Measurements from ENCODE around the gene ZNF792.

DNA sequence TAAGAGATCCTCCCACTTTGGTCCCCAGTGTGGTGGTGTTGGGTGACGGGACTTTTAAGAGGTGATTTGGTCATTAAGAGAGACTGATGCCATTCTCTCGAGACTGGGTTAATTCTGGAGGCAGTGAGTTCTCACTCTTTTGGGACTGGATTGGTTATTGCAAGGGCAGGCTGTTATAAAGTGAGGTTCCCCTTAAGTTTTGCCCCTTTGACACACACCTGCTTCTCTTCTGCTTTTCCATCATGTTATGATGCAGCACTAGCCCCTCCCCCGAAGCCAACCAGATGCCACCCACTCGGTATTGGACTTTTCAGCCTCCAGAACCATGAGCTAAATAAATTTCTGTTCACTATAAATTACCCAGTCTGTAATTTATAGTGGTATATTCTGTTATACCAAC lies 19.8 kb upstream of the ZNF792 start:
- no peak for TF ChIP-seq CTCF (IDR thresholded peaks at IDR 0.05)
- no peak for TF ChIP-seq POLR2A (IDR thresholded peaks at IDR 0.05)

Data from thyroid gland (tissue), 4 donors.